Panc1 (cell line): ENCODE data around the gene ADK. TPM values are rescaled to one million over a fixed set of nuclear protein-coding genes. Genes with fewer than 3 reads are reported as not detected.
"Not testable (repeated sequence)": the region's sequence is repeated elsewhere in the genome, so short reads cannot be mapped to it uniquely, and the experiment has no call there.

Experiments used
- ATAC-seq: fragments of 200-7000 bp; cut with Tn5 transposase; 2 replicates; pipeline ENCODE4 v1.9.1; 2020; ENCODE audit warnings: mild to moderate bottlenecking, moderate library complexity
- BruUV-seq: library from RNA; stranded (reverse); fragments of 400-500 nt; replicated peaks from 2 replicates; lab custom pipeline; 2021; lab: Mats Ljungman, UMichigan
- CTCF ChIA-PET: fragments of 300-600 bp; sonication (Branson Sonifier 250); formaldehyde crosslinking; loops from one replicate; lab custom pipeline; 2022; ENCODE audit warnings: antibody characterized with exemption; lab: Charles Lee
- POLR2A ChIA-PET: fragments of 300-600 bp; sonication (Branson Sonifier 250); formaldehyde crosslinking; loops from one replicate; lab custom pipeline; 2022; ENCODE audit warnings: antibody characterized with exemption; lab: Charles Lee
- DNase-seq: peaks from one replicate; pipeline ENCODE4 v3.0.0-alpha.2; 2010; ENCODE audit warnings: low read depth, low spot score
- H3K27ac ChIP-seq: 2 replicates; pipeline ENCODE4 v1.5.1; 2011; ENCODE audit warnings: mild to moderate bottlenecking, low read length, inconsistent platforms
- H3K27me3 ChIP-seq: fragments of 200-500 bp; sonication (Bioruptor generic); 2 replicates; pipeline ENCODE4 v1.6.0; 2014; ENCODE audit warnings: low read length, inconsistent platforms; ENCODE audit not compliant: control insufficient read depth, insufficient read depth
- H3K36me3 ChIP-seq: fragments of 200-500 bp; sonication (Bioruptor generic); 2 replicates; pipeline ENCODE4 v1.5.1; 2014; ENCODE audit warnings: inconsistent platforms, mild to moderate bottlenecking, low read length, moderate library complexity; ENCODE audit not compliant: control insufficient read depth, insufficient read depth
- H3K4me1 ChIP-seq: 2 replicates; pipeline ENCODE4 v1.5.1; 2011; ENCODE audit warnings: inconsistent platforms, mild to moderate bottlenecking, low read length, moderate library complexity; ENCODE audit not compliant: control insufficient read depth, insufficient read depth
- H3K4me3 ChIP-seq, 2 experiments: 2 replicates each; pipeline ENCODE4 v1.5.1; 2011 to 2012; ENCODE audit warnings: low read depth in 2 of 2, low read length in 2 of 2, mild to moderate bottlenecking in 2 of 2, inconsistent platforms in 1 of 2, moderate library complexity in 1 of 2
- H3K9me3 ChIP-seq: fragments of 200-500 bp; sonication (Bioruptor generic); 2 replicates; pipeline ENCODE4 v1.5.1; 2014; ENCODE audit warnings: low read depth, mild to moderate bottlenecking, inconsistent platforms, low read length, moderate library complexity; ENCODE audit not compliant: control insufficient read depth, insufficient read depth
- CTCF ChIP-seq: fragments of 450-650 bp; IDR thresholded peaks from 2 replicates; pipeline ENCODE4 v1.5.1; 2017; ENCODE audit warnings: mild to moderate bottlenecking
- POLR2AphosphoS5 ChIP-seq: IDR thresholded peaks from 2 replicates; pipeline ENCODE4 v1.6.1; 2012; ENCODE audit warnings: mild to moderate bottlenecking, low read depth, low read length, moderate library complexity
- SIN3A ChIP-seq: IDR thresholded peaks from 2 replicates; pipeline ENCODE4 v1.6.1; 2012; ENCODE audit warnings: low read depth, mild to moderate bottlenecking, low read length, moderate library complexity, borderline replicate concordance; ENCODE audit not compliant: insufficient read depth
- TCF7L2 ChIP-seq: IDR thresholded peaks from 2 replicates; pipeline ENCODE4 v1.6.1; 2011; ENCODE audit warnings: mild to moderate bottlenecking, low read depth, low read length, inconsistent platforms
- in situ Hi-C: cut with HindIII; loops from 2 replicates; pipeline ENCODE4 v1.10.0; 2016; ENCODE audit warnings: low sequenced_read_pairs, low pct_unique_long_range_greater_than_20kb
- intact Hi-C: fragments of 100-400 bp; cut with micrococcal nuclease; formaldehyde crosslinking; loops from one replicate; pipeline ENCODE4 v1.10.0; 2022; ENCODE audit not compliant: unreplicated experiment
- total RNA-seq: library from RNA; stranded (reverse); gene quantifications from one replicate; pipeline ENCODE4 v1.2.1, GENCODE V29; 2021; ENCODE audit not compliant: unreplicated experiment
- TF ChIP-seq, protein P1 (sequence below), 2 experiments: IDR thresholded peaks; 2 replicates each; pipeline ENCODE4 v1.6.1; 2011 to 2012; ENCODE audit warnings: low read depth in 2 of 2, control low read depth in 1 of 2, low read length in 1 of 2, mild to moderate bottlenecking in 1 of 2, moderate library complexity in 1 of 2; ENCODE audit not compliant: insufficient read depth in 1 of 2

Gene ADK
- total RNA-seq, 1 experiment from 2014 or later: 64.5 TPM

DNA sequence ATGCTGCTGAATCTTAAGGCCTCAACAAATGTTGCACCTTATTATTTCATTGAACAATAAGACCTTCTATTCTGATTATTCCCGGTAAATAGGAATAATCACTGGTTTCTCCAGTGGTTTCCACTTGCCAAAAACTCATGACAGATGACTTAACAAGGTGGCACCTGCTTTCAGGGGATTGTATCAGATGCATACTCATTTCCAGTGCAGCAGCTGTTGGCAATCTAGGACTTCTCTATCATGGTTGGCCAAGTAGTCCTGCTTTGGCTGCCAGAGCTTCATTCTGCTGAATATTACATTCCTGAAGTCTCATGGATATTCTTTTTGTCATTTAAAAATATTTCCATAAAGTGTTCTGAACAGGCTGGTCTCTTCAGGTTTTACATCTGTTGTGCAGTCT, 193.3 kb downstream of the ADK start:
- no peaks in the 10 kb centered on the region for H3K36me3 ChIP-seq
- H3K4me1 ChIP-seq: no peaks in the 10 kb centered on the region
- no peak overlapping the region for H3K27ac ChIP-seq
- H3K9me3 ChIP-seq: peaks cover 10% of the 10 kb centered on the region; the same call in 1 of the 2 replicates
- ChIA-PET CTCF (no interaction called here), POLR2A (no interaction called here)
- ATAC-seq (no peak), DNase-seq (no peak)
- in situ Hi-C loops: no loop called here
- TF ChIP-seq SIN3A (no peak), CTCF (no peak), TCF7L2 (no peak)
- TF ChIP-seq, protein P1, sequence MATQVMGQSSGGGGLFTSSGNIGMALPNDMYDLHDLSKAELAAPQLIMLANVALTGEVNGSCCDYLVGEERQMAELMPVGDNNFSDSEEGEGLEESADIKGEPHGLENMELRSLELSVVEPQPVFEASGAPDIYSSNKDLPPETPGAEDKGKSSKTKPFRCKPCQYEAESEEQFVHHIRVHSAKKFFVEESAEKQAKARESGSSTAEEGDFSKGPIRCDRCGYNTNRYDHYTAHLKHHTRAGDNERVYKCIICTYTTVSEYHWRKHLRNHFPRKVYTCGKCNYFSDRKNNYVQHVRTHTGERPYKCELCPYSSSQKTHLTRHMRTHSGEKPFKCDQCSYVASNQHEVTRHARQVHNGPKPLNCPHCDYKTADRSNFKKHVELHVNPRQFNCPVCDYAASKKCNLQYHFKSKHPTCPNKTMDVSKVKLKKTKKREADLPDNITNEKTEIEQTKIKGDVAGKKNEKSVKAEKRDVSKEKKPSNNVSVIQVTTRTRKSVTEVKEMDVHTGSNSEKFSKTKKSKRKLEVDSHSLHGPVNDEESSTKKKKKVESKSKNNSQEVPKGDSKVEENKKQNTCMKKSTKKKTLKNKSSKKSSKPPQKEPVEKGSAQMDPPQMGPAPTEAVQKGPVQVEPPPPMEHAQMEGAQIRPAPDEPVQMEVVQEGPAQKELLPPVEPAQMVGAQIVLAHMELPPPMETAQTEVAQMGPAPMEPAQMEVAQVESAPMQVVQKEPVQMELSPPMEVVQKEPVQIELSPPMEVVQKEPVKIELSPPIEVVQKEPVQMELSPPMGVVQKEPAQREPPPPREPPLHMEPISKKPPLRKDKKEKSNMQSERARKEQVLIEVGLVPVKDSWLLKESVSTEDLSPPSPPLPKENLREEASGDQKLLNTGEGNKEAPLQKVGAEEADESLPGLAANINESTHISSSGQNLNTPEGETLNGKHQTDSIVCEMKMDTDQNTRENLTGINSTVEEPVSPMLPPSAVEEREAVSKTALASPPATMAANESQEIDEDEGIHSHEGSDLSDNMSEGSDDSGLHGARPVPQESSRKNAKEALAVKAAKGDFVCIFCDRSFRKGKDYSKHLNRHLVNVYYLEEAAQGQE (IDR thresholded peaks at IDR 0.05; ENCODE audit: insufficient read depth in 1 of 2, low read depth in 2 of 2, low read length in 1 of 2): no peak
- no peaks in the 10 kb centered on the region for H3K27me3 ChIP-seq
- no TSS peak for BruUV-seq
- H3K4me3 ChIP-seq: no peak overlapping the region
- intact Hi-C loops: no loop called here

DNA sequence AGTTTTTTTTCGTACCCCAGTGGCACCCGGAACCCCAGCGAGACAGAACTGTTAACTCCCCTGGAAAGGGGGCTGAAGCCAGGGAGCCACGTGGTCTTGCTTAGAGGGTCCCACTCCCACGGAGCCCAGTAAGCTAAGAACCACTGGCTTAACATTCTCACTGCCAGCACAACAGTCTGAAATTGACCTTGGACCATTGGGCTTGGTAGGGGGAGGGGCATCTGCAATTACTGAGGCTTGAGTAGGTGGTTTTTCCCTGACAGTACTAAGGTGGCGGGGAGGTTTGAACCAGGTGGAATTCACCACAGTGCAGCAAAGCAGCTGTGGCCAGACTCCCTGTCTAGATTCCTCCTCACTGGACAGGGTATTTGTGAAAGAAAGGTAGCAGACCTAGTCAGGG, 196.5 kb downstream of the ADK start:
- no peak overlapping the region for H3K4me3 ChIP-seq
- POLR2A ChIA-PET: interaction anchor here (0.8 kb wide), 1 partner anchor 105 kb away, joined by 5 read pairs; no protein-coding TSS in a partner anchor
- no peak for DNase-seq
- in situ Hi-C loops (no loop called here), intact Hi-C loops (no loop called here)
- TF ChIP-seq POLR2AphosphoS5: no peak
- TF ChIP-seq CTCF: no peak
- no peak for TF ChIP-seq SIN3A
- TF ChIP-seq, protein P1 (IDR thresholded peaks at IDR 0.05; ENCODE audit: insufficient read depth in 1 of 2, low read depth in 2 of 2, low read length in 1 of 2): no peak
- TF ChIP-seq TCF7L2: no peak
- H3K4me1 ChIP-seq: no peaks in the 10 kb centered on the region
- no TSS peak for BruUV-seq
- CTCF ChIA-PET: interaction anchor here (0.7 kb wide), 1 partner anchor 392 kb away, joined by 4 read pairs; no protein-coding TSS in a partner anchor
- no peak overlapping the region for H3K27ac ChIP-seq
- ATAC-seq: no peak
- no peaks in the 10 kb centered on the region for H3K36me3 ChIP-seq
- H3K27me3 ChIP-seq: no peaks in the 10 kb centered on the region
- peaks cover 10% of the 10 kb centered on the region; the same call in 1 of the 2 replicates for H3K9me3 ChIP-seq

DNA sequence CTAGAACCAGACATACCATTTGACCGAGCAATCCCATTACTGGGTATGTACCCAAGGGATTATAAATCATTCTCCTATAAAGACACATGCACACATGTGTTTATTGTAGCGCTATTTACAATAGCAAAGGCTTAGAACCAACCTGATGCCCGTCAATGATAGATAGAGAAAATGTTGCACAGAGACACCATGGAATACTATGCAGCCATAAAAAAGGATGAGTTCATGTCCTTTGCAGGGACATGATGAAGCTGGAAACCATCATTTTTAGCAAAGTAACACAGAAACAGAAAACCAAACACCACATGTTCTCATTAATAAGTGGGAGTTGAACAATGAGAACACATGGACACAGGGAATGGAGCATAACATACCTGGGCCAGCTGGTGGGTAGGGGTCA, 202.0 kb downstream of the ADK start:
- H3K4me1 ChIP-seq, H3K36me3 ChIP-seq, in situ Hi-C loops, H3K27ac ChIP-seq, CTCF ChIA-PET, POLR2A ChIA-PET, ATAC-seq, H3K9me3 ChIP-seq, intact Hi-C loops, H3K4me3 ChIP-seq, DNase-seq, H3K27me3 ChIP-seq: not testable (repeated sequence)
- TSS peak; percentile 15 for BruUV-seq
